GM23248 (cell line): ENCODE results near the gene FGL2.

Source experiments
- EZH2 ChIP-seq: fragments of 200-600 bp; sonication (generic); IDR thresholded peaks from 2 replicates; pipeline ENCODE4 v1.6.1; 2018; ENCODE audit warnings: antibody characterized with exemption, mild to moderate bottlenecking; ENCODE audit not compliant: insufficient read depth, poor library complexity, severe bottlenecking
- EZH2phosphoT487 ChIP-seq: fragments of 200-600 bp; sonication (generic); IDR thresholded peaks from 2 replicates; pipeline ENCODE4 v1.6.1; 2018; ENCODE audit warnings: antibody characterized with exemption, moderate library complexity, mild to moderate bottlenecking, low read depth; ENCODE audit not compliant: insufficient read depth

- TF ChIP-seq EZH2 (no peak), EZH2phosphoT487 (no peak)
These were observed 8.8 kb upstream of the FGL2 start for GRCh38 chr7:77208416-77208815.
